Esophagus (tissue), 2 donors: ENCODE measurements around the gene SPOCK2. TPM values are rescaled to one million over a fixed set of nuclear protein-coding genes. Genes with fewer than 3 reads are reported as not detected.
"Not testable (repeated sequence)": the region's sequence is repeated elsewhere in the genome, so short reads cannot be mapped to it uniquely, and the experiment has no call there.

Source experiments
- H3K27ac ChIP-seq, 2 donors: one replicate each; pipeline ENCODE4 v1.5.1; 2013; ENCODE audit warnings: low read depth in 2 of 2, mild to moderate bottlenecking in 2 of 2, inconsistent platforms in 1 of 2, low read length in 1 of 2, moderate library complexity in 1 of 2
- H3K27me3 ChIP-seq, 2 donors: one replicate each; pipeline ENCODE4 v1.6.1; 2013; ENCODE audit warnings: low read length in 2 of 2, control low read depth in 1 of 2, mild to moderate bottlenecking in 1 of 2; ENCODE audit not compliant: insufficient read depth in 2 of 2, control insufficient read depth in 1 of 2
- H3K36me3 ChIP-seq, 2 donors: one replicate each; pipeline ENCODE4 v1.6.1; 2013; ENCODE audit warnings: low read length in 1 of 2; ENCODE audit not compliant: control insufficient read depth in 2 of 2, insufficient read depth in 2 of 2
- H3K4me1 ChIP-seq, 2 donors: one replicate each; pipeline ENCODE4 v1.6.1; 2013; ENCODE audit warnings: low read length in 1 of 2; ENCODE audit not compliant: control insufficient read depth in 2 of 2, insufficient read depth in 2 of 2
- H3K4me3 ChIP-seq, 2 donors: one replicate each; pipeline ENCODE4 v1.5.1; 2013; ENCODE audit warnings: low read length in 2 of 2, mild to moderate bottlenecking in 2 of 2, low read depth in 1 of 2, moderate library complexity in 1 of 2
- H3K9me3 ChIP-seq, 2 donors: one replicate each; pipeline ENCODE4 v1.6.1; 2013; ENCODE audit warnings: mild to moderate bottlenecking in 2 of 2, low read depth in 1 of 2, low read length in 1 of 2, moderate library complexity in 1 of 2; ENCODE audit not compliant: control insufficient read depth in 2 of 2, insufficient read depth in 1 of 2
- WGBS, 2 donors: extraction: QIAGEN DNeasy Blood & Tissue Kit; methylation state at CpG; one replicate each; pipeline ENCODE4 v1.1.7; 2013; 5-methylcytosine and 5-hydroxymethylcytosine counted together
- polyA plus RNA-seq, 2 donors: library from polyadenylated mRNA; stranded (reverse); fragments of 200-250 nt; gene quantifications; one replicate each; pipeline ENCODE4 v1.2.3, GENCODE V29; 2013
- donor health status: healthy with polysubstance abuse.
- donor health status: Bipolar disorder and iron deficiency.

Gene SPOCK2
- polyA plus RNA-seq, 2 donors, result 1.5 to 1.9 TPM

DNA sequence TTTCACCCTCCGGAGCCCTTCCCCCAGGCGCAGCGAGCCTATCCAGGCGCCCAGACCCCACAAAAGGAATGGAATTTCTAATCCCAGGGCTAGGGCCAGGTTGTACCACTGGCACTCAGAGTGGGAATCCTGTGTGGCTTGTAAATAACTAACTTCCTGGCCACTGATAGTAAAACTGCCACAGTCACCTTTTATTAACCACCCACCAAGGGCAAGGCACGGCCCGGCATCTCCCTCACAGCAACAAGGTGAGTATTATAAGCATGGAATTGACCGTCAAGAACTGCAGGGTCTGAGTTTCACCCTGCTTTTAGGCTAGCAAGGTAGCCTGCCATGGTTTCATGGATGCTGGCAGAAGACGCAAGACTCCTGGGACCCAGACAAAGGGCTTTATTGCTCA, 51.1 kb downstream of the SPOCK2 start:
- Histone ChIP-seq H3K9me3 (no peaks in the 10 kb centered on the region), H3K4me1 (no peaks in the 10 kb centered on the region), H3K27ac (no peak overlapping the region), H3K36me3 (no peaks in the 10 kb centered on the region), H3K4me3 (no peak overlapping the region), H3K27me3 (no peaks in the 10 kb centered on the region)
- WGBS, 2 donors, result 89 to 94% methylated on average over 8 of the region's 8 CpGs

DNA sequence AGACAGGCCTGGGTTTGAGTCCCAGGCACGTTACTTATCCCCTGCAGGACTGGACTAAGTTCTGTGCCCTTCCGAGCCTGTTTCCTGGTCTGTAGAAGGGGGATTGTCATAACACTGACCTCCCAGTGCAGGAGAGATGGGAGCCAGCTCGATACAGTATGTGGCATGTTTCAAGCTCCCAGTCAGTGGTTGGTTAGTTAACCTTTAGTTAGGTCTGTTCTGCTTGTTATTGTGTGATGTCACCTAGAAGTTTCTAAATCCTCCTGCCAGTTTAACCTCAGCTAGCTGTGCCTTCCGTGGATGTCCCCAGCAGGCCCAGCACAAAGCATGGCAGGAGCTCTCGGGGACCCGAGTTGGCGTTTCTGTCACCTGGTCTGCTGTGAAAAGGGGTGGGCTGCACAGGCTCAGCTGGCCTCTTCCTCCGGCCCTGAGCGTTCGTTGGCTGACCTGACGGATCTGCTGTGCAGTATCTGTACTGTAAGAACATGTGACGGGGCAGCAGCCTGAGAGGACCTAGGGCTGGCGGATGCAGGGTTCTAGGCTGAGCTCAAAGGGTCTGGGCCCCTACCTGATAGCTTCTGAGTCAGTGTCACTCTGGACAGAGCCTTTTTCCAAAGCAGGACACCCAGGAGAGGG, 53.0 kb downstream of the SPOCK2 start:
- Histone ChIP-seq H3K27ac (no peak overlapping the region), H3K4me1 (no peaks in the 10 kb centered on the region), H3K36me3 (no peaks in the 10 kb centered on the region), H3K9me3 (no peaks in the 10 kb centered on the region), H3K27me3 (no peaks in the 10 kb centered on the region), H3K4me3 (no peak overlapping the region)
- 90 to 93% methylated on average over 13 of the region's 13 CpGs for WGBS, 2 donors

DNA sequence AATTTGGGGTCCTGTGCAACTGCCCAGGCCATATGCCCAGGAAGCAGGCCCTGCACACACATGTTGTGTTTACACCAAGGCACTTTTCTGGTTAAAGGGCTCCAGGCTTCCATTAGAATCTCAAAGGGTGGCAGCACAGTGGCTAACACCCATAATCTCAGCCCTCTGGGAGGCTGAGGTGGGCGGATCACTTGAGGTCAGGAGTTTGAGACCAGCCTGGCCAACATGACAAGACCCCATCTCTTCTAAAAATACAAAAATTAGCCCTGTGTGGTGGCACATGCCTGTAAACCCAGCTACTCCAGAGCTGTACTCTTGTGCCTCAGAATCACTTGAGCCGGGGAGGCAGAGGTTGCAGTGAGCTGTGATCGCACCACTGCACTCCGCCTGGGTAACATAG, 53.6 kb downstream of the SPOCK2 start:
- 97% methylated on average over 4 of the region's 4 CpGs for WGBS, 2 donors
- Histone ChIP-seq H3K9me3 (no peaks in the 10 kb centered on the region), H3K4me3 (no peak overlapping the region), H3K27ac (no peak overlapping the region), H3K27me3 (no peaks in the 10 kb centered on the region), H3K36me3 (no peaks in the 10 kb centered on the region), H3K4me1 (no peaks in the 10 kb centered on the region)

DNA sequence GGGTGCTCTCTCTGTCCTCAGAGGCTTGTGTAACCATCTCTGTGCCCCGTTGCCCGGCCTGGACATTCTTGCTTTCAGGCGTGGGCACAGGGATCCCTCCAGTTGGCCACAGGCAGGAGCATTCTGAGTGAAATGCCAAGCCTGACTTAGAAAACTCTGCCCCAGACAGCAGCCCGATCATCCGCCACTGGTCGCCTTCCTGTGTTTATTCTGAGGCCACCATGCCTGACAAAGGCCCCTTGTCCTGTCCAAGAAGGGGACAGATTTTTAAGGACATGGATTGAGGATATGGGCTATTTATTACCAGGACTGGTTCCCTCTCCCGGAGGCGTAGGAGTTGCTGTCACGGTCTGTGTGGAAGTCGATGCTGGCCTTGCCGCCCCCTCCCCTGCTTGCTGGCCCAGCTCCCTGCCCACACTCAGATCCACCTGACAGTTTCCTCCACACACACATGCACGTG, 54.3 kb downstream of the SPOCK2 start:
- Histone ChIP-seq H3K27me3 (no peaks in the 10 kb centered on the region), H3K36me3 (no peaks in the 10 kb centered on the region), H3K27ac (no peak overlapping the region), H3K4me3 (no peak overlapping the region), H3K9me3 (no peaks in the 10 kb centered on the region), H3K4me1 (no peaks in the 10 kb centered on the region)
- 74 to 81% methylated on average over 12 of the region's 12 CpGs for WGBS, 2 donors

DNA sequence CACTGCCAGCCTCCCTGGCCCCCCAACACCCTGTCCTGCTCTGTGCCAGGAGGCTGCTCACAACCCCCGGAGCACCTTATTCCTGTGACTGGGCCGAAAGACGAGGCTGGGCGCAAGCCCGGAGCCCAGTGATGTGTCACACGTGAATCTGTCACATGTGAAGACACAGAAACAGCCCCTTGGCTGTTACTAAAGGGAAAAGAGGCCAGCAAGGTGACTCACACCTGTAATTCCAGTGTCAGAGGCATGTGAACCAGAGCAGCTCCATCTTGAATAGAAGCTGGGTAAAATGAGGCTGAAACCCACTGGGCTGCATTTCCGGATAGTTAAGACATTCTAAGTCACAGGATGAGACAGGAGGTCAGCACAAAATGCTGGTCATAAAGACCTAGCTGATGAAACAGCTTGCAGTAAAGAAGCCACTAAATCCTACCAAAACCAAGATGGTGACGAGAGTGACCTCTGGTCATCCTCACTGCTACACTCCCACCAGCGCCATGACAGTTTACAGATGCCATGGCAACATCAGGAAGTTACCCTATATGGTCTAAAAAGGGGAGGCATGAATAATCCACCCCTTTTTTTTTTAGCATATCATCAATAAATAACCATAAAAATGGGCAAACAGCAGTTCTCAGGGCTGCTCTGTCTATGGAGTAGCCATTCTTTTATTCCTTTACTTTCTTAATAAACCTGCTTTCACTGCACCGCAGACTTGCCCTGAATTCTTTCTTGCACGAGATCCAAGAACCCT, 55.8 kb downstream of the SPOCK2 start:
- H3K36me3 ChIP-seq, H3K27ac ChIP-seq, H3K4me3 ChIP-seq, H3K27me3 ChIP-seq, H3K9me3 ChIP-seq, H3K4me1 ChIP-seq: not testable (repeated sequence)
- 66 to 76% methylated on average over 11 of the region's 11 CpGs for WGBS, 2 donors

DNA sequence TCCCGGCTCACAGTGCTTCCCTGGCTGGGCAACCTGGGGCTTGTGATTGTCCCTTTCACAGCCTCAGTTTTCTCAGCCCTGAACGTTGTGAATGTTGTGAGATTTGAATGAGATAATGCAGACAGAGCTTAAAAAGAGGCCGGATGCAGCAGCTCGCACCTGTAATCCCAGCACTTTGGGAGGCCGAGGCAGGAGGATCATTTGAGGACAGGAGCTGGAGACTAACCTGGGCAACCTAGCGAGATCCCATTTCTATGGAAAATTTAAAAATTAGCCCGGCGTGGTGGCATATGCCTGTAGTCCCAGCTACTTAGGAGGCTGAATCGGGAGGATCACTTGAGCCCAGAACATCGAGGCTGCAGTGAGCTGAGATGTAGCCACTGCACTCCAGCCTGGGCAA, 56.6 kb downstream of the SPOCK2 start:
- no peak overlapping the region for H3K4me3 ChIP-seq
- no peaks in the 10 kb centered on the region for H3K4me1 ChIP-seq
- no peaks in the 10 kb centered on the region for H3K36me3 ChIP-seq
- WGBS, 2 donors, result 89 to 92% methylated on average over 10 of the region's 10 CpGs
- no peaks in the 10 kb centered on the region for H3K27me3 ChIP-seq
- no peak overlapping the region for H3K27ac ChIP-seq
- H3K9me3 ChIP-seq, result no peaks in the 10 kb centered on the region

DNA sequence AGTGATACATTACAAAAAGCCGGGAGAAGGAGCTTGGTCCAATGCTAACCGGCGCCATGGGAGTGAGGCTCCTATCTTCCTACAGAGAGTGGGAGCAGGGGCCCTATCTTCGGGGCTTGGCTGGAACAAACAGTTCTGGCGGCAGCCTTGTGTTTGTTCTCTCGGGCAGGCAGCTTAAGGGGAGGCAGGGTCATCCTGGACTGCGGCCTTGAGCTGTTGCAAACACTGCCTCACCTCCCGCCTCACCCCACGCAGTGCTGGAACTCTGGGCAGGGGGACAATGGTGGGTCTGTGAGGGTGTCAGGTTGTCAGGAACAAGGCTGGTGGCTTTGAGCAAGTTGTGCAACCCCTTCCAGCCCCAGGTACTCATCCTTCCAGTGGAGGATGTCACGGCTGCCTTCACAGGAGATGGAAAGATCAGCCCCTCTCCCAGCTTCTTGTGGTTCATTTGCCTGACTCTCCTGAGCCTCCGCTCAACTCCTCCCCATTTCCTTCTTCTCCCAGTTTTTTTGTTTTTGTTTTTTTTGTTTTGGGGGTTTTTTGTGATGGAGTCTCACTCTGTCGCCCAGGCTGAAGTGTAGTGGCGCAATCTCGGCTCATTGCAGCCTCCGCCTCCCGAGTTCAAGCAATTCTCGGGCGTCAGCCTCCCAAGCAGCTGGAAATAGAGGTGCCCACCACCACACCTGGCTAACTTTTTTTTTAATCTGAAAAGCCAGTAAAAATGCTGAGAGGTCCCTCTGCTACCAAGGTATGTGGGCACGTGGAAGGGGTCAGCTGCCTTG, 57.4 kb downstream of the SPOCK2 start:
- H3K27ac ChIP-seq, result no peak overlapping the region
- H3K27me3 ChIP-seq, result no peaks in the 10 kb centered on the region
- 82 to 86% methylated on average over 19 of the region's 19 CpGs for WGBS, 2 donors
- no peaks in the 10 kb centered on the region for H3K4me1 ChIP-seq
- H3K9me3 ChIP-seq, result no peaks in the 10 kb centered on the region
- H3K36me3 ChIP-seq, result no peaks in the 10 kb centered on the region
- no peak overlapping the region for H3K4me3 ChIP-seq

DNA sequence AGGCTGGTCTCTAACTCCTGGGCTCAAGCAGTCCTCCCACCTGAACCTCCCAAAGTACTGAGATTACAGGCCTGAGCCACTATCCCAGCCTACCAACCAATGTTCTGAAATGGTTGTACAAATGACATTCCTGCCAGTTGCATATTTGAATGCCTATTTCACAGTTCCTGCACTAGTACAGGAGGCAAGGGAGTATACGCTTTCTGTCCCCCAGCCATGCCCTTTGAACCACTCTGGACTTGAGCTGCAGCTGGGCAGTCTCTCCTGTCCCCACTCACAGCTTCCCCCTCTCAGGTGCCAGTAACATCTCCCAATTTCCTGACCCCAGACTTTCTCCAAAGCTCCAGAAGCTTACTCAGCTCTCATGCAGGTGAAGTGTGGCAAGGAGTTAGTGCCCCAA, 58.9 kb downstream of the SPOCK2 start:
- WGBS, 2 donors, result 88 to 94% methylated on average over 1 of the region's 1 CpG
- Histone ChIP-seq H3K36me3 (no peaks in the 10 kb centered on the region), H3K27ac (no peak overlapping the region), H3K4me1 (no peaks in the 10 kb centered on the region), H3K4me3 (no peak overlapping the region), H3K9me3 (no peaks in the 10 kb centered on the region), H3K27me3 (no peaks in the 10 kb centered on the region)

DNA sequence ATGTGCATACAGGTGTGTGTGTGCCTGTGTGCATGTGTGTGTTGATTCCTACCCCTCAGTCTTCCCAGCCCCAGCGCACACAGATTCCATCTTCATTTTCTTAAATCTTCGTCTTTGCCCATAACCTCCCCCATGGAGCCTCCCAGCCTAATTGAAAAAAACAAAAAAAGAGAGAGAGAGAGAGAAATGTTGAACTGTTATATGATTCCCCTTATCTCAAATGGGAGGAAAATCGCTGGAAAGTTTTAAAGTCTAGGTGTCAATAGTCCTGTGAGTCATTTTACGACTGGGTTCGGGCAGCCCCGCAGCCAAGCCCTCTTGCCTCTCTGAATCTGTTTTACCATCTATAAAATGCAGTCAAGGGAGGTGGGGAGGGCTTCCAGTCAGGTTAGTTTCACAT, 60.9 kb downstream of the SPOCK2 start:
- H3K4me3 ChIP-seq, result no peak overlapping the region
- H3K27ac ChIP-seq, result no peak overlapping the region
- no peaks in the 10 kb centered on the region for H3K36me3 ChIP-seq
- WGBS, 2 donors, result 76 to 81% methylated on average over 6 of the region's 6 CpGs
- no peaks in the 10 kb centered on the region for H3K9me3 ChIP-seq
- H3K4me1 ChIP-seq, result no peaks in the 10 kb centered on the region
- no peaks in the 10 kb centered on the region for H3K27me3 ChIP-seq
